Breast epithelium (tissue), 4 donors: ENCODE results near the gene CDH4. TPM values are rescaled to one million over a fixed set of nuclear protein-coding genes. Genes with fewer than 3 reads are reported as not detected.
A peak's percentile ranks its signal among the peaks of the same experiment; 100 is the strongest.

Source experiments
- DNase-seq, 2 donors: peaks; one replicate each; pipeline ENCODE4 v3.0.0-alpha.2; 2019; ENCODE audit warnings: low spot score in 2 of 2
- H3K27ac ChIP-seq, 2 donors: fragments of 200-600 bp; sonication (generic) in 1 of 2; one replicate each; pipeline ENCODE4 v1.5.1; 2016 to 2019; ENCODE audit warnings: mild to moderate bottlenecking in 1 of 2
- H3K27me3 ChIP-seq, 2 donors: fragments of 200-600 bp; sonication (generic) in 1 of 2; one replicate each; pipeline versions ENCODE4 v1.5.1 to v1.6.0; 2017 to 2019; ENCODE audit warnings: control low read depth in 1 of 2, mild to moderate bottlenecking in 1 of 2
- H3K36me3 ChIP-seq: fragments of 200-600 bp; one replicate; pipeline ENCODE4 v1.5.1; 2019
- H3K4me1 ChIP-seq, 2 donors: fragments of 200-600 bp; sonication (generic); one replicate each; pipeline ENCODE4 v1.5.1; 2016 to 2019; ENCODE audit warnings: control low read depth in 1 of 2
- H3K4me3 ChIP-seq, 3 donors: fragments of 200-600 bp; sonication (generic); 1 replicate in 2 of 3; 2 replicates in 1 of 3; pipeline ENCODE4 v1.5.1; 2016 to 2019; ENCODE audit warnings: mild to moderate bottlenecking in 3 of 3, moderate library complexity in 2 of 3
- H3K9me3 ChIP-seq, 2 donors: fragments of 200-600 bp; sonication (generic) in 1 of 2; one replicate each; pipeline ENCODE4 v1.5.1; 2016 to 2019; ENCODE audit warnings: control low read depth in 1 of 2
- POLR2A ChIP-seq: fragments of 450-650 bp; IDR thresholded peaks from one replicate; pipeline ENCODE4 v1.6.1; 2016; ENCODE audit warnings: antibody characterized with exemption, mild to moderate bottlenecking, moderate library complexity
- POLR2AphosphoS5 ChIP-seq, 3 donors: sonication (generic); formaldehyde crosslinking; IDR thresholded peaks; one replicate each; pipeline ENCODE4 v1.6.1; 2017; ENCODE audit warnings: antibody characterized with exemption in 3 of 3
- intact Hi-C: fragments of 100-400 bp; cut with DNase I; formaldehyde crosslinking; loops from one replicate; pipeline ENCODE4 v1.15.1; 2023; ENCODE audit warnings: low total_unique reads
- total RNA-seq, 3 donors: library from RNA; depleted of rRNA; stranded (reverse); fragments of >200 nt; gene quantifications; one replicate each; pipeline ENCODE4 v1.1.0, GENCODE V29; 2016
- TF ChIP-seq, protein P1 (sequence below), 3 donors: fragments of 450-650 bp; IDR thresholded peaks; one replicate each; pipeline ENCODE4 v1.5.1; 2016 to 2017; ENCODE audit warnings: antibody characterized with exemption in 3 of 3, mild to moderate bottlenecking in 3 of 3, moderate library complexity in 3 of 3

CDH4 gene
- total RNA-seq, 3 donors from 2014 or later, result under 0.01 TPM; not detected in 2

DNA sequence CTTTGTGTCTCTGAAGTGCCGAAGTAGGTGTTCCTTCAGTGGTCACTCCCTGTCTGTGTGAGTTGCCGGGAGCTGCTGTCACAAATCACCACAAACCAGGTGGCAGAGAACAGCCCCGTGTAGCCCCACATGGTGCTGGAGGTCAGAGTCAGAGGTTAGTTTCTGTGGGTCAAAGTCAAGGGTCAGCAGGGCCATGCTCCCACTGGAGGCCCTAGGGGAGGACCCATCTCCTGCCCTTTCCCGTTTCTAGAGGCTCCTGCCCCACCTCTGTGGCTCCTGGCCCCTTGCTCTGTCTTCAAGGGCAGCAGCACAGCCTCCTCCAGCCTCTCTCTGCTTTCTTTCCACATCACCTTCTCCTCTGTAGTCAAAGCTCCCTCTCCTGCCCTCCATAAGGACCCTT, 549.4 kb downstream of the CDH4 start:
- TF ChIP-seq POLR2AphosphoS5 (IDR thresholded peaks at IDR 0.05) (no peak), POLR2A (no peak)
- TF ChIP-seq, protein P1, sequence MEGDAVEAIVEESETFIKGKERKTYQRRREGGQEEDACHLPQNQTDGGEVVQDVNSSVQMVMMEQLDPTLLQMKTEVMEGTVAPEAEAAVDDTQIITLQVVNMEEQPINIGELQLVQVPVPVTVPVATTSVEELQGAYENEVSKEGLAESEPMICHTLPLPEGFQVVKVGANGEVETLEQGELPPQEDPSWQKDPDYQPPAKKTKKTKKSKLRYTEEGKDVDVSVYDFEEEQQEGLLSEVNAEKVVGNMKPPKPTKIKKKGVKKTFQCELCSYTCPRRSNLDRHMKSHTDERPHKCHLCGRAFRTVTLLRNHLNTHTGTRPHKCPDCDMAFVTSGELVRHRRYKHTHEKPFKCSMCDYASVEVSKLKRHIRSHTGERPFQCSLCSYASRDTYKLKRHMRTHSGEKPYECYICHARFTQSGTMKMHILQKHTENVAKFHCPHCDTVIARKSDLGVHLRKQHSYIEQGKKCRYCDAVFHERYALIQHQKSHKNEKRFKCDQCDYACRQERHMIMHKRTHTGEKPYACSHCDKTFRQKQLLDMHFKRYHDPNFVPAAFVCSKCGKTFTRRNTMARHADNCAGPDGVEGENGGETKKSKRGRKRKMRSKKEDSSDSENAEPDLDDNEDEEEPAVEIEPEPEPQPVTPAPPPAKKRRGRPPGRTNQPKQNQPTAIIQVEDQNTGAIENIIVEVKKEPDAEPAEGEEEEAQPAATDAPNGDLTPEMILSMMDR (IDR thresholded peaks at IDR 0.05), result no peak
- Histone ChIP-seq H3K27me3 (peaks cover 3 to 62% of the 10 kb centered on the region in 2 donors), H3K9me3 (no peaks in the 10 kb centered on the region), H3K4me1 (no peaks in the 10 kb centered on the region), H3K36me3 (no peaks in the 10 kb centered on the region), H3K27ac (no peak overlapping the region), H3K4me3 (no peak overlapping the region)
- intact Hi-C loops, result no loop called here
- no peak for DNase-seq

DNA sequence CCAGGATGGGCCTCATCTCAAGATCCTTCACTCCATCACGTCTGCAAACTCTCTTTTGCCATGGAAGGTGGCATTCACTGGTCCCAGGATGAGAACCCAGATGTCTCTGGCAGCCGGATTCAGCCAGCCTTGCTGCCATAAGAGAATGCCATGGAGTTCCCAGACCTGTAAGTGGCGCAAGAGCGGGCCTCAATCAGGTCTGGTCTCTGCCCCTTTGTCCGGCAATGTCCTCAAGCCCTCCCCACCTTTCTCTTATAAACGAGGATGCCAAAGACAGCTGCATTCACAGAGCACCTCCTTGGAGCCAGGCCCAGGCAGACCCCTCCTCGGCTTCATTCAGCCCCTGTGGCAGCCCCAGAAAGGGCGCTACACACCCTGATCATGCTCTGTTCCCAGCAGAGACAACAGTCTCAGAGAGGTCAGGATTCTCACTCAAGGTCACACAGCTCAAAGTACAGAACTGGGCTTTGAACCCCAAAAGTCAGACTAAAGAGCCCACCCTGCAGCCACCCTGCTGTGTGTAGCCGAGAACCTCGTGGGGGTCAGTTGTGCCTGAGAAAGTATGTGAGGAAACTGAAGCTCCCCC, 549.9 kb downstream of the CDH4 start:
- DNase-seq, result no peak
- Histone ChIP-seq H3K4me1 (no peaks in the 10 kb centered on the region), H3K36me3 (no peaks in the 10 kb centered on the region), H3K4me3 (no peak overlapping the region), H3K27ac (no peak overlapping the region), H3K9me3 (no peaks in the 10 kb centered on the region), H3K27me3 (peaks cover 3 to 67% of the 10 kb centered on the region in 2 donors)
- TF ChIP-seq, protein P1 (IDR thresholded peaks at IDR 0.05), result no peak
- no peak for TF ChIP-seq POLR2AphosphoS5 (IDR thresholded peaks at IDR 0.05)
- TF ChIP-seq POLR2A, result no peak
- intact Hi-C loops, result no loop called here

GRCh38 chr20:61802721-61803311, 550.8 kb downstream of the CDH4 start:
- DNase-seq, result no peak
- H3K36me3 ChIP-seq, result no peaks in the 10 kb centered on the region
- TF ChIP-seq POLR2A (no peak), POLR2AphosphoS5 (IDR thresholded peaks at IDR 0.05) (no peak)
- TF ChIP-seq, protein P1 (IDR thresholded peaks at IDR 0.05), result no peak
- peaks cover 3 to 76% of the 10 kb centered on the region in 2 donors for H3K27me3 ChIP-seq
- intact Hi-C loops, result no loop called here
- H3K27ac ChIP-seq, result no peak overlapping the region
- H3K9me3 ChIP-seq, result no peaks in the 10 kb centered on the region
- H3K4me3 ChIP-seq, result peak overlapping the region in 2 of 3 donors; percentile 12 to 41
- H3K4me1 ChIP-seq, result no peaks in the 10 kb centered on the region

DNA sequence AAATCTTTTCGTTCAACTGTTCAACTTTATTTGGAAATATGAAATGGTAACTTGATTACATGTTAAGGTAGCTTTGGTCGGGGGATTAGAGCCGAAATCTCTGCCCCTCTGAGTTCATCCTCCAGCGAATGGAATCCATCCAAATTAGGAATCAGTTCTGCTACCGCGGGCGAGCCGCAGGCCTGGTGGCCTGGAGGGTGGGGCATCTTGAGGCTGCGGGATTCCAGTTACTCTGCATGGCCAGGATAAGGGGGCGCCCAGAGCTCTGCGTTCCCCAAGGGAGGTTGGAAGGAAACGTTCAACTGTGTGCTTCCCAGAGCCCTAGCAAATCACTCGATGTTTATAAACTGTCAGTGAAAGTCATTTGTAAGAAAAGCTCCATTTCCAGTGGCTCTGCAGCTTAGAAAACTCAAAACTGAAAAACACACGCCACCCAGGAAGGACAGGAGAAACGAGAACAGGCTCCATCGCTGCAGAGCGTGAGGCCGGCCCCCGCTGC, 551.4 kb downstream of the CDH4 start:
- no peak overlapping the region for H3K27ac ChIP-seq
- TF ChIP-seq, protein P1 (IDR thresholded peaks at IDR 0.05), result no peak
- TF ChIP-seq POLR2A (no peak), POLR2AphosphoS5 (IDR thresholded peaks at IDR 0.05) (no peak)

More for the DNA sequence above, 551.4 kb downstream of the CDH4 start:
- H3K36me3 ChIP-seq, result no peaks in the 10 kb centered on the region
- no peak for DNase-seq
- intact Hi-C loops, result no loop called here
- peak overlapping the region in 2 of 3 donors; percentile 12 to 41 for H3K4me3 ChIP-seq
- H3K4me1 ChIP-seq, result no peaks in the 10 kb centered on the region
- H3K27me3 ChIP-seq, result peaks cover 3 to 76% of the 10 kb centered on the region in 2 donors
- H3K9me3 ChIP-seq, result no peaks in the 10 kb centered on the region
